Measurements from ENCODE around the gene SAXO1. TPM values are rescaled to one million over a fixed set of nuclear protein-coding genes. Genes with fewer than 3 reads are reported as not detected.

The SAXO1 gene
- total RNA-seq, 4 donors from 2014 or later: 0.20 TPM; not detected in 3

DNA sequence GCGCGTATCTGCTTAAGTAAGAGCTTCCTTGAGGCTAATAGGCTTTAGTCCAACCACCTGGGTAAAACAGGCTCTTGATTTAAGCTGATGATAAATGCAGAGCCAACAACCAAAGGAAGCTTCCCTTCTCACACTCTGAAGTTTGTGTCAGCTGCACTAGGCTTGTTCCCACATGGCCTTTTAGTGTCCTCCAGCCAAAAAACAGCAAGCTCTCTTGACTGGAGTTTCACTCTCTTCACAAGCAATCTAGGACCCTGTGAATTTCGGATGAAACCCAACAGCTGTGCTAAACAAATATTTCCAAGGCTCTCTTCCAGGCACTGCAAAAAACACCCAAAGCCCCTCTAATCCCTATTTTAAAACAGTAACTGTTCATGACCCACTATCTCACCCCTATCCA lies 63.9 kb downstream of the SAXO1 start:
- Histone ChIP-seq H3K27me3 (no peaks in the 10 kb centered on the region), H3K4me3 (no peak overlapping the region), H3K4me1 (no peaks in the 10 kb centered on the region), H3K27ac (no peak overlapping the region), H3K36me3 (no peaks in the 10 kb centered on the region), H3K9me3 (no peaks in the 10 kb centered on the region)
- intact Hi-C loops (cut with DNase I; ENCODE audit: low total_unique reads) (no loop called here), in situ Hi-C loops (cut with MboI; ENCODE audit: low sequenced_read_pairs in 4 of 4) (no loop called here)
- no peak for DNase-seq
- TF ChIP-seq POLR2A (IDR thresholded peaks at IDR 0.05): no peak
- no peak for ATAC-seq

DNA sequence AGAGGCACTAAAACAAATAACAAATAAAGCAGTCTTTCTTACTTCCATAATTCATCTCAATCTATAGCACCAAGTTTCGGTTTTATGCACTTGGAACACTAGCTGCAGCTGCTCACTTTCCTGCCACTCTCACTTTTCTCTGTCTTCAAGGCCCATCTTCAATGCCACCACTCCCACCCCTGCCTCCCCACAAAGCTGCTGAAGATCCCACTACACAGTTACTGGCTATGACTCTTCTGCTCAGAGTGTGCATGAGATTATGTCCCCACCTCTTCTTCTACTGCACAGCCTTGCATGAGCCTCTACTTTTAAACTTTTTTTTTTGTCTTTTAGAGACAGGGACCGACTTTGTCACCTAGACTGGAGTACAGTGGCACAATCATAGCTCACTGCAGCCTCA lies 77.4 kb downstream of the SAXO1 start:
- Histone ChIP-seq H3K4me1 (no peaks in the 10 kb centered on the region), H3K27ac (no peak overlapping the region), H3K27me3 (no peaks in the 10 kb centered on the region), H3K9me3 (no peaks in the 10 kb centered on the region), H3K4me3 (no peak overlapping the region), H3K36me3 (no peaks in the 10 kb centered on the region)
- no peak for TF ChIP-seq POLR2A (IDR thresholded peaks at IDR 0.05)
- no peak for TF ChIP-seq CTCF (IDR thresholded peaks at IDR 0.05 in 4 of 5, conservative IDR thresholded peaks at IDR 0.05 in 1 of 5)
- in situ Hi-C loops (cut with MboI; ENCODE audit: low sequenced_read_pairs in 4 of 4): no loop called here
- no peak for ATAC-seq
- no peak for DNase-seq
- intact Hi-C loops (cut with DNase I; ENCODE audit: low total_unique reads): no loop called here

DNA sequence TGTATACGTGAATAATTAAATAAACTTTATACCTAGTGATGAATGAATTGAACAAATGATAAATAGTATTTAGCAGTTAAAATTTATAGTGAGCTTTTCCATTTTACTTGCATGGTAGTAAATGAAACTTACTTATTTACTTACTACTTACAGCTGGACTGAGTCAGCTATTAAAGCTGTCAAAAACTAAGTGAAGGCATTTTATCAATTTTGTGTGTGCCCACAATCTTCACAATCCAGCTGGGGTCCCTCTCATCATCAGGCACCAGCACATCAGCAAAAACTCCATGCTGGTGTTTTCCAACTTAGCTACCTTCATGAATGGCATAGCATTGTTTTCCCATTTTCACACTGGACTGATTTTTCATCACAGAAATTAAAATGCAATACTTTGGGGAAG lies 81.1 kb downstream of the SAXO1 start:
- H3K36me3 ChIP-seq: no peaks in the 10 kb centered on the region
- in situ Hi-C loops (cut with MboI; ENCODE audit: low sequenced_read_pairs in 4 of 4) (no loop called here), intact Hi-C loops (cut with DNase I; ENCODE audit: low total_unique reads) (no loop called here)
- DNase-seq (no peak), ATAC-seq (no peak)
- H3K27me3 ChIP-seq: no peaks in the 10 kb centered on the region
- no peak overlapping the region for H3K27ac ChIP-seq
- no peaks in the 10 kb centered on the region for H3K9me3 ChIP-seq
- no peak overlapping the region for H3K4me3 ChIP-seq
- H3K4me1 ChIP-seq: no peaks in the 10 kb centered on the region
- TF ChIP-seq CTCF (IDR thresholded peaks at IDR 0.05 in 4 of 5, conservative IDR thresholded peaks at IDR 0.05 in 1 of 5) (no peak), POLR2A (IDR thresholded peaks at IDR 0.05) (no peak)

GRCh38 chr9:18947892-18948339 lies 85.1 kb downstream of the SAXO1 start:
- in situ Hi-C loops (cut with MboI; ENCODE audit: low sequenced_read_pairs in 4 of 4): no loop called here
- Histone ChIP-seq H3K9me3 (no peaks in the 10 kb centered on the region), H3K36me3 (no peaks in the 10 kb centered on the region), H3K27me3 (no peaks in the 10 kb centered on the region), H3K27ac (no peak overlapping the region), H3K4me3 (no peak overlapping the region), H3K4me1 (no peaks in the 10 kb centered on the region)
- no peak for ATAC-seq
- intact Hi-C loops (cut with DNase I; ENCODE audit: low total_unique reads): no loop called here
- no peak for DNase-seq
- TF ChIP-seq CTCF (IDR thresholded peaks at IDR 0.05 in 4 of 5, conservative IDR thresholded peaks at IDR 0.05 in 1 of 5) (no peak), POLR2A (IDR thresholded peaks at IDR 0.05) (no peak)

- Histone ChIP-seq H3K4me3 (no peak overlapping the region), H3K27me3 (no peaks in the 10 kb centered on the region), H3K27ac (no peak overlapping the region), H3K4me1 (no peaks in the 10 kb centered on the region), H3K36me3 (no peaks in the 10 kb centered on the region), H3K9me3 (no peaks in the 10 kb centered on the region)
- ATAC-seq (no peak), DNase-seq (no peak)
- intact Hi-C loops (cut with DNase I; ENCODE audit: low total_unique reads) (no loop called here), in situ Hi-C loops (cut with MboI; ENCODE audit: low sequenced_read_pairs in 4 of 4) (no loop called here)
- TF ChIP-seq CTCF (IDR thresholded peaks at IDR 0.05 in 4 of 5, conservative IDR thresholded peaks at IDR 0.05 in 1 of 5) (no peak), POLR2A (IDR thresholded peaks at IDR 0.05) (no peak)
These were observed 90.2 kb downstream of the SAXO1 start for GRCh38 chr9:18942801-18943200.
